GM19240 (cell line): Measurements from ENCODE around the gene HSPG2.
"Not testable (repeated sequence)": the region's sequence is repeated elsewhere in the genome, so short reads cannot be mapped to it uniquely, and the experiment has no call there.

ENCODE experiments used
- DNase-seq: peaks from one replicate; pipeline ENCODE4 v3.0.0; 2011; ENCODE audit warnings: low spot score; ENCODE audit not compliant: insufficient read length

Gene HSPG2

DNA sequence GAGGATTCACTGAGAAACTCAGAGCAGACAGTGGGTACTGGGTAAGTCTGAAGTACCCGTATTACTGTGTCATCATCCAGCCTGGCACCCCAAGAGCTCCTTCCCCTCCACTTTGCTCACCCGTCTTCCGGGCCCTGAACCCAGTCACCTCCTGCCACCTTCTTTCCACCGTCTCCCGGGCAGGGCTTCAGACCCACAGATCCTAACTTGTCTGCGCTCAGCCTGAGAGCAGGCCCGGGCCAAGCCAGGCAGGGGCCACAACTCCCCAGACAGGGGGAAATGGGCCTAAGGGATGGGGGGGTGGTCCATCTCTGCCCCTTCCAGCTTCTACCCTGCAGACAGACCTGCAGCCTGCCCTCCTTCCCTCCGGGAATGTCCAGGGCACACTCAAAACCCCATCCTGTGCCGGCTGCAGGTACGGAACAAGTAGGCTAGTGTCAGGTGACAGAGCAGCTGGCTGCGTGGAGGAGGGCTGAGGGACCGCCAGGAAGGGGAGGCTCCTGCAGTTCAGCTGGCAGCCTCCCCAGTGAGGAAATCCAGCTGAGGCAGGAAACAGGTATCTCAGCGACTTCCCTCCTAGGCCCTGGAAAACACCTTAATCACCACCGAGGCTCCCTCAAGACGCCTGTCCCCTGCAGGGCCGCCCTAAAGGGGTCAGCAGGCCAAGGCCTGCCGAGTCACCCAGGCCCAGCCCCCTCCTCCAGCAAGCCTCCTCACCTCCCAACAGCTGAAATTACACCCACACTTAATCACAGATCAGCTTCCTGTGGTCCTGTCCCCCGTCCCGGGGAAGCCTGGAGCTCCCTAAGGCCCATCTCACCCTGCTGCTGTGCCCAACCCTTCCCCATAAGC is 3.5 kb downstream of the HSPG2 start:
- DNase-seq, result no peak

DNA sequence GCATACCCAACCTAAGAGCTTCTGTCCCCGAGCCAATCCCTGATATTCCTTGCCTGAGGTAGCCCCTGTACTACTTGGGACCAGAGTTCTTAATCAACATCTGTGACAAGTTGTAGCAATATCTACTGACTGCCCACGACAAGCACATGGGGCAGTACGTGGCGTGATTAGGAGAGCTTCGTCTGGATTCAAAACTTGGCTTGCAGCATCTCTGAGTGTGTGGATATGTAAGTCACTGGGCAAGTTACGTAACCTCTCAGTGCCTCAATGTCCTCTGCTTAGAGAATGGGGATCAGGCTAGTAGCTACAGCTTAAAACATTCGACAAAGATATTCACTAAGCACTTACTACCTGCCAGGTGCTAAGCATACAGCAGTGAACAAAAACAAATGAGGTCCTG is 5.0 kb downstream of the HSPG2 start:
- no peak for DNase-seq

DNA sequence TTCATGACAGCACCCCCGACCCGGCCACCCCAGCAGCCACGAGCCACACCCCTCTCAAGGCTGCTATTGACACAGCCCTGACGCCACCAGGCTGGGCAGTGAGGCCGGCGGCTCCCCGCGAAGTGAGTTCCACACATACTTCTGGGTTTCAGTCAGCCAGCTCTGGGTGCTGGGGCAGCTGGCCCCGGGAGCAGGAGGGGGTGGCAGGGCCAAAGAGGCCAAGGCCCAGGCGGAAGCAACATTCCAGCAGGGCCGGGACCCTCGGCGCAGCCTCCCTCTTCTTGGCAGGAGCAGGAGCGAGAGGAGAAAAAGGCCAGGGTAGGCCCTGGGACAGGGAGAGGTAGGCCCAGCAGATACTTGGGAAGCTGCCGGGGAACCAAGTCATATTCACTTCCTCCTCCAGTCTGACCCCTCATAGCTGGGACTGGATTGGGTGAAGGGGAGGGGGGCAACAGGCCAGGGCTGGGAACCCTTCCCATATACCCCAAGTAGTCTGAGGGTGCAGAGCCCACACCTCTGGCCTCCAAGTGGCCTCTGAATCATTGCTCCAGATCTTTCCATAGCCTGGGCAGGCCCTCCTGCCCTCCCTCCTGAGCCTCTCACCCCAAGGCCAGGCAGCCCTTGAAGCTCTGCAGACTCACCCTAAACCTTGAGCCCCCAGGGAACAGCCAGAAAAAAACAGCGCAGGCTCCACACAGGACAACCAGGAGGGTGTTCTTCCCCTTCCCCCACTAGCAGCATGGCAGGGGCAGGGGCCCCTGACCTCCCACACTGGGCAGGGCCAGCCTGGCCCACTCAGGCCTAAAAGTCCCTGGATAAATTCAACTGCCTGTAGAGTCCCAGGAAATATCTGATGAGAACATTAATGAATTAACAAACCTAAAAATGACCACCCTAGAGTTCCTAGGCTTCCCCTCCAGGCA is 5.7 kb downstream of the HSPG2 start:
- no peak for DNase-seq

DNA sequence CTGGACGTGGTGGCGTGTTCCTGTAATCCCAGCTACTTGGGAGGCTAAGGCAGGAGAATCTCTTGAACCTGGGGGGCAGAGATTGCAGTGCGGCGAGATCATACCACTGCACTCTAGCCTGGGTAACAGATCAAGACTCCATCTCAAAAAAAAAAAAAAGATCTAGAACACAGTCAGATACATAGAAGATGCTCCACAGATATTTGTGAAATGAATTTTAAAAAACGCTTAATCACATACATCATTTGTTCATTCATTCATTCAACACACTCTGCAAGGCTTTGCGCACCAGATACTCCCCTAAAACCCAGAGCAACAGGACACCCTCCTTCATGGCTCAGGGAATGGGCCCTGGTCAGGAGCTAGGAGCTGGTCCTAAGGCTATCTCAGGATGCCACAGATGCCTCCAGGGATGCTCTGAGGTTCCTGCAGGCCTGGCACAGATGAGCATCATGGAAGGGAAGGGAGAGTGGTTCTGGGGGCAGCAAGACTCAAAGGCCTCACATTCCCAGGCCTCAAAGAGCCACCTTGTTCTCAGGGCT is 6.4 kb downstream of the HSPG2 start:
- no peak for DNase-seq

DNA sequence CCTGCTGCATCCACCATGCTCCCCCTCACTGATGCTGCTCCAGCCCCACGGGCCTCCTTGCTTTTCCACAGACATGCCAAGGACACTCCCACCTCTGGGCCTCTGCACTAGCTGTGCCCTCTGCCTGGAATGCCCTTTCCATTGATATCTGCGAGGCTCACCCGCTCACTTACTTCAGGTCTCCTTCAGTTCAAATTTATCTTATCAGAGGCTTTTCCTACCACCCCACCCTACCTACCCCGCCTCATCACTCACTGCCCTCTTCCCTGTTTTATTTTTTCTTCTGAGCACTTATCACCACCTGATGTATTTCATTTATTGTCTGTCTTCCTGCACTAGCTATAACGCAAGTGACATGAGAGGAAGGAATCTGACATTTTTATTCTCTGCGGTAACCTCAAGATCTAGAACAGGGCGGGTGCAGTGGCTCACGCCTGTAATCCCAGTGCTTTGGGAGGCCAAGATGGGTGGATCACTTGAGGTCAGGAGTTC is 7.0 kb downstream of the HSPG2 start:
- no peak for DNase-seq

DNA sequence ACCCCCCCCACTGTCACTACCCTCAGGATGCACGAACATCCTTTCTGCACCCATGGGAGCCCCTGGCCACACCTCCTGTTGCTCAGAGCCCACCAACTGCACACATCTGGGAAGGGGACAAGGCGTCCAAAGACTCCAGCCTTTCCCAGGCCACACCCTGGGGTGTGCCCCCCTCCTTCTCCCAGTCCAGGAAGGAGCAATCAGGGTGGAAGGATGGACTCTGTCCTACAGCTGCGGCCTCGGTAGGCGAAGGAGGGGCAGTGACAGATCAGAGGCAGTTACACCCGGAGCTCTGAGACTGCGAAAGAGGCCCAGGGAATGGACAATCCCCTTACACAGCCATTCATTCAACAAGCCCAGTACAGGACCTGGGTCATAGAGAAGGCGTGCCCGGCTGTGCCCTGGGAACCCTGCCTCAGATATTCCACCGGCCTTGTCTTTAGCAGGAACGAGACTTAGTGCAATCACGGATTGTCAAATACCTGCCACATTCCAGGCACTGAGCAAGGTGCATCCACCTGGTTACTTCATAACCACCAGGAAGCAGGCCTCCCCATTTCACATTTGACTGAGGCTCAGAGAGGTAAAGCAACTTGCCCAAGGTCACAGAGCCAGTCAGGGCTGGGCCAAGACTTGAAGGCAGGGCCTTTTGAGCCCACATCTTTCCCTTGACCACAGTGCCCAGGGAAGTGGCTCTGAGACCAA is 9.4 kb downstream of the HSPG2 start:
- DNase-seq, result no peak

DNA sequence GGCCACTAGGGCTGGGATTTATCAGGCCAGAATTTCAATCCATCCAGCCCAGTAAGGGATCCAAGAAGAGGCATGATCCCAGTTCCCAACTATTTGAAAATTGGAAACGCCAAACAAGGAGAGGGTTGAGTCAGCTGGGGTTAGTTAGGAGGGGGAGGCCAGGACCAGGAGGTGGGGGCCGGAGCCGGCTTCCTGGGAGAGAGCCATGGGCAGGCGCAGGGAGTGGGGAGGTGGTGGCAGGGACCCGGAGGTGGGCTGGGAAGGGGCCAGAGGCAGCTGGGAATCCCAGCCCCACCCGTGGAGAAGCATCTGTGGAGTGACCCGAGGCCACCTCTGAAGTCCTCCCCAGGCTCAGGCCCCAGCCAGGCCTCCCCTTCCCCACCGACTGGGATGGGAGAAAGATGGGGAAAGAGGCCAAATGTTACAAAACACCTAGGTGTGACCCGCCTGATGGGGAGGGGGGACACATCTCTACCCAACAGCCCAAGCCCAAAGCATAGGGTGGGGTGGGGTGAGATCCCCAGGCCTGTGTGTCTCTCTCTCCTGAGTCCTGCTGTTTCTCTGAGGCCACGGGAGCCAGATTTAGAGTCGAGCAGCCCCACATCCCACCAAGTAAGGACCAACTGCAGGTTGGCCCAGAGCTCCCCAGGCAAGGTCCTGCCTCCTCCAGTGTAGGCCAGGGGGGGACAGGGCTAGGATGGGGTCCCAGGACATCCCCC is 10.1 kb downstream of the HSPG2 start:
- no peak for DNase-seq

DNA sequence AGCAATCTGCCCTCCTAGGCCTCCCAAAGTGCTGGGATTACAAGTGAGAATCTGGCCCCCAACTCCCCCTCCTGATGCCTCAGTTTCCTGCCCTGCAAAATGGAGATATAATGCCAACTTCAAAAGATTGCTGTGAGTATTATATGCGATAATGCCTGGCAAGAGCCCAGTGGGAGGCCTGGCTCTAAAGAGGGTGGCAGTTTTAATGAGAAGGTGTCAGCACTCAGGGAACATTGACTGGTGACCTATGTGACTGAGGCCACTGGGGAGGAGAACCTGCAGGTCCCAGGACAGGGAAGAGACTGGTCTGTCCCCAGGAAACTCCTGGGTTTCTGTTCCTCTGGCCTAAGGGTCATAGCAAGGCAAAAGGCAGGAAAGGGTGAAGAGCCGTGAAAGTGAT is 11.0 kb downstream of the HSPG2 start:
- no peak for DNase-seq

DNA sequence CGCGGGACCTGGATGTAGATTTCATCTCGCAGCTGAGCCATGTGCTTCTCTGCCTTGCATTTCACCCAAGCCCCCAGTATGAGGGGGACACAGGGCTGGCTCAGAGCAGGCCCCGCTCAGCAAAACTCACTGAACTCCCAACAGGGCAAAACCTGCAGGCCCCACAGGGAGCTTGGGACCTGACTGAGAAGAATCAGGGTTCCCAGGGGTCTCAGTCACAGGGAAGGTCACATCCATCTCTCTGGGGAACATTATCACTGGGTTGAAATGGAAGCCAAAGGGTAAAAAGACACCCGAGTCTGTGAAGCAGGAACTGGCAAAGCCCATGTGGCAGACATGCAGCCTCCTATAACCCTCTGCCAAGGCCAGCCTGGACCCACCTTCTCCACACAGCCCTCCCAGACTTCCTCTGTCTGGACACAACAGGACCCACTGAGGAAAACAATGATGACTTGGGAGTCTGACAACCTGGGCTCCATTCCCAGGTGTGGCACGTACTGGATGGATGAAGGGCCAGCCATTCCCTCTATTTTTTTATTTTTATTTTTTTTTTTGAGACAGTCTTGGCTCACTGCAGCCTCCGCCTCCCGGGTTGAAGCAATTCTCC is 11.7 kb downstream of the HSPG2 start:
- DNase-seq, result no peak

DNA sequence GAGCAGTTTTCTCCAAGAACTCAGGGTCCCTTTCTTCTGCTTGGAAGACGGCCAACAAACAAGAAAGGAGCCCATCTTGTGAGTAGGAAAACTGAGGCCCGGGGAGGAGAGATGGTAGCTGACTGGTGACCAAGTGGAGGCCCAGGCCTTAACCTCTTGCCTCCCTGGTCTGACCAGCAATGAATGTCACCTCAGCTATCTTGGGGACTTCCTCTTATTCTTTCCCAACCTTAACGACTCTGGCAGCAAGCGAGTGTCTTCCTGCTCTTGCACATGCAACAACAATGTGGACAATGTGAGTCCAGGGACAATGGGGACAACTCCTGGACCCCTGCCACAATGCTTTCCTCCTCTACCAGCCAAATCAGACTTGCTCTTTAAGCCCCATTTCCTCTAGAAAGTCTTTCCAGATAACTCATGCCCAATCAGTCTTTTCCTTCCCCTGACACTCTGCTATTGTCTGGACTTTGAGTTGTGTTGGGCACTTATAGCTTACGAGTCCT is 12.6 kb downstream of the HSPG2 start:
- DNase-seq, result no peak

DNA sequence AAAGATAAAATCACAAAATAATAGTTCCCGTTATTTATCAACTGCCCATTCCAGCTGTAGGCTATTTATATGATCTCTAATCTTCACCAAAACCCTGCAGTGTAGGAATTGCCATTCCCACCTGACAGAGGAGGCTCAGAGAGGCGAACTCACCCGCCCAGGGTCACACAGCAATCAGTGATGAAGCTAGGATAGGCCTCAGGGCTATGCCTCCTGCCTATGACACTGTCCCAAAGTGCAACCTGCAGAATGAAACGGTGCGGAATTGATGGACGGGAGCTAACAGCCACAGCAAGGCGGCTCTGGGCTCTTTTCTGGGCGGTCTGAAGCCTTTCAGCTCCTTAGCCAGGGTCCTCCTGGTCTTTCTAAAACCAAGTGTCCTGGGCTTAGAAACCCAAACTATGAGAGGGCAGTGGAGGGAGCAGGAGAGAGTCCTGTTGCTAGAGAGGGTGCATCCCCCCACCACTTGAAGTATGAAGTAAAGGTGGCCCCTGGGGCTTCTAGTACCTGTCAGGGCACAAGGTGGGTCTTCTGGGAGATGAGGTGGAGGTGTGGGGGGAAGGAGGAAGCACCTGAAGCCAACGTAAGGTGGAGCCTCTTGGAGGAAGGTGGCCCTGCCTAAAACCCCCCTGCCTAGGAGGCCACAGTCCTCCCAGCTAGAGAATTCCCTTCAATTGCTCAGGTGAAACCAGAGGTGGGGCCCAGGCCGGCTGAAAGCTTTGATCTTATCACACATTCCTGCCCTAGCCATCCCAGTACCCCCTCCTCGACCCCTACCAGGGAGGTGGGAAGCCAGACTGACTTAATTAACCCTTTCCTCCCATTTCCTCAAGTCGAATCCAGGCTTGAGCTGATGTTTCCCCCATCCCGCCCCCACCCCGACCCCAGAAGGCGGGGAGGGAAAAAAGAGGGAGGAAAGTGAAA is 14.8 kb downstream of the HSPG2 start:
- DNase-seq, result no peak

DNA sequence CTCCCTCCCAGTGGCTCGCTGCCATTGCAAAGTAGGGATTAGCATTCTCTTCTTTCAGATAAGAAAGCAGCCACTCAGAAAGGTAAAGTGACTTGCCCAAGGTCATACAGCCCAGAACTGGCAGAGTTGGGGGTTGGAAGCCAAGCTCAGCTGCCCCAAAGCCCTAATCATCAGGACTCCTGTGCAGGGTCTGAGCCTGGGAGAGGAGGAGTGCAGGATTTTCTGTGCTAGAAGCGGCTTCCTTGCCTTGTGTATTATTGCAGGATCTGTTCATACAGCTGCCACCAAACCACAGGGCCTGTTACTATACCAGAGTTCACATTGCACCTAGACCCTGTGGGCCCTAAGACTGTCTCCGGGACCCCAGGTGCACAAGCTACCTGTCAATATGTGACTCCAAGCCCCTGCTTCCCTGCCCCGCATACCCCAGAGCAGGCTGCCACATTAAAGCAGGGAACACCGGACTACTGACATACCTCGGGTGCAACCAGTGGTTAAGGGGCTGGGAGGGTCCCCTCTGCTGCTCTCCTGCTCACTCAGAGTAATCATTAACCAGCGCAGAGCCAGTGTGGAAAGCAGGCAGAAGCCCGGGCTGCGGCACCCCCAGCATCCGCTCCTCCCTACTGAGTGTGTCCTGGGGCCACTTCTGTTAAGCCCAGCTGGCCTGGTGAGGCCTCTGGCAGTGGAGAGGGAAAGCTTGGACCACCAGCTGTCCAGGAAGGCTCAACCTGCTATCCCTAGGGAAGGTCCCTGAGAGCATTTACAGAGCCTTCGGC is 15.8 kb downstream of the HSPG2 start:
- no peak for DNase-seq

DNA sequence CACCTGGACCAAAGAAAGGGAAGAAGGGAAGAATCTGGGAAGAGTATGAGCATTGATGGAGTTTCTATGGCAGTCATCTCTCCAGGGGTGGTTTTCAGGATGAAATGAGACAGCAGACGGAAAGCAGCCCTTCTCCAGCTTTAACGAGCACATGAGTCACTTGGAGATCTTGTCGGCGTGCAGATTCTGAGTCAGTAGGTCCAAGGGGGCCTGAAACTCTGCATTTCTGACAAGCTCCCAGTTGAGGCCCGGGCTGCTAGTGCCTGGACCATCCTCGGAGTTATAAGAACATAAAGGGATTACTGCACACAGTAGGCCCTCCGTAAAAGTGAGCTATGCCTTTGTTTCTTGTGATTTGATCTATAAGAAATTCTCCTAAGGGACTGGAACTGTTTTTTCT is 17.6 kb downstream of the HSPG2 start:
- DNase-seq, result no peak

DNA sequence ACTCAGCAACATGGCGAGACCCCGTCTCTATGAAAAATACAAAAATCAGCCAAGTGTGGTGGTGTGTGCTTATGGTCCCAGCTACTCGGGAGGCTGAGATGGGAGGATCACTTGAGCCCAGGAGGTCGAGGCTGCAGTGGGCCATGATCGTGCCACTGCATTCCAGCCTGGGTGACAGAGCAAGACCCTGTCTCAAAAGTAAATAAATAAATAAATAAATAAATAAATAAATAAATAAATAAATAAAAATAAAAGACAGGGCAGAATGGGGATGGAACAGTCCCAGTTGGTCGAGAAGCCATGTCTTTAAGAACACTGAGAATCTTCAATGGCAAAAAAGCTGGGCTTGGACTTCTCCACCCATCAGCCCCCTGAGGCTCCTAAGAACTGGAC is 19.9 kb downstream of the HSPG2 start:
- DNase-seq, result not testable (repeated sequence)

DNA sequence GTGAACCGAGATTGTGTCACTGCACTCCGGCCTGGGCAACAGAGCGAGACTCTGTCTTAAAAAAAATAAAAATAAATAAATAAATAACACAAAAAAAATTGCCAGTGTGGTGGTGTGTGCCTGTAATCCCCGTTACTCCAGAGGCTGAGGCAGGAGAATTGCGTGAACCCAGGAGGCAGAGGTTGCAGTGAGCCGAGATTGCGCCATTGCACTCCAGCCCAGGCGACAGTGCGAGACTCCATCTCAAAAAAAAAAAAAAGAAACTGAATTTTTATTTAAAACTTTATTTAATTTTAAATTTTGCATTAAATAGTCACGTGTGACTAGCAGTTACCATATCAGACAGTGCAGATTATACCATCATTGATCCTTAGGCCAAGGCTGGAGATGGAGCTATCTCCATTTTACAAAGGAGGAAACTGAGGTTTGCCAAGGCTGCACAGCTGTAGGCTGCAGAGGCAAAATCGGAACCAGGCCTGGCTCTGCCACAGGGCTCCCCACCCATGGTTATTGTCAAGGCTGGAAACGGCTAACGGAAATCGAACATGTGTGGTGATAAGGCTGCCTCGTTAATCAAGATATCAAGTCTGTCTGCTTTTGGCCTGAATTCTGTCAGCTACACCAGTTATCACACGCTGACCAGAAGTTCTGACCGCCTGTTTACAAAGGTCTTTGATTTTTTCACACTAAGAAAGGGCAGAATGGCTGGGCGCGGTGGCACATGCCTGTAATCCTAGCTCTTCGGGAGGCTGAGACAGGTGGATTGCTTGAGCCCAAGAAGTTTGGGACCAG is 20.5 kb downstream of the HSPG2 start:
- DNase-seq, result no peak

DNA sequence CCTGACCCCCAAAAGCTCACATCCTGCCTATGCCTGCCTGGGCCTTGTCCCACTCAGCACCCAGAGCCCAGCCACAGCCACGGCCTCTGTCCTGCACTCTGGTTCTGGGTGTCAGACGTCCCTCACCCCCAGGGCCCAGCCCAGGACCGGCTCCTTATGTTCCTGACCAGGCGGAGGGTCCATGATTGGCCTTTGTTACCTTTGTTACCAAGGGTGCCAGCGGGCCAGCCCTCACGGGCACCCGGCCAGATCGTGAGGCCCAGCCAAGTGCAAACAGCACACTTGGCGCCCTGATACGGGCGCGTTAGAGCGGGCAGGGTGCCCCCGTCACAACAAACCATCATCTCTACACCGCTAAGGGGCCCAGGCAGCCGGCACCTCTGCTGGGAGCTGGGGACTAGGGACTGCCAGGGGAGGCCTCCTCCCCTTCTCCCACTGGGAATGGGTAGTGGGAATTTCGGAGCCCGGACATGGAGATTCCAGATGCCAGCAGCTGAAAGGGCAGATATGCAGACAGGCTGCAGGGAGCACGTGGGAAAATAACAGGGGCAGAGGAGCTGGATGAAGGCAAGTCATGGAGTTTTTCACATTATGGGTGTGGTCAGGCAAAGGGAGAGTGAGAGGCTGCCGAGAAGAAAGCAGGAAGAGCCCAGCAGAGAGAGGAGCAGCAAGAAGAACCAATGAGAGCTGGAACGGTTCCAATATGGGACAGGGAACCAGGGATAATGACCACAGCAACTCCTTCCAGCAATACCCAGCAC is 22.1 kb downstream of the HSPG2 start:
- no peak for DNase-seq

DNA sequence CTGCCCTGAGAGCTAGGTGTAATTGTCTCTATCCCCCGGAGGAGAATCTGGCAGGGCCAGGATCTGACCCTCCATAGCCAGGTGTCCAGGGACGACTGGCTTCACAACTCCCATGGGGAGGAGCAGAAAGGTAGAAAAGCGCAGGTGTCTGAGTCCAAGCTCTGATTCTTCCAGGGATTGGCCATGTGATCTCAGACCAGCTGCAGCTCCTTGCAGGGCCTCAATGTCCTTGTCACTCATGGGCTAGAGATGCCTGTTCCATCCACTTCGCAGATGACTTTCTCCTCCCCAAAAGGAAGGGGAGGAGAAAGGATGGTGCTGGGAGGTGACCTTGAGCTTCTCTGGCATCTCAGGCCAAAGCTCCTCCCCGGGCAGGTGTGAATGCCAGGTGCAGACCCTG is 22.7 kb downstream of the HSPG2 start:
- DNase-seq, result no peak
